ENCODE data around the gene VGLL2. TPM values are rescaled to one million over a fixed set of nuclear protein-coding genes. Genes with fewer than 3 reads are reported as not detected.
A peak's percentile ranks its signal among the peaks of the same experiment; 100 is the strongest.

VGLL2 gene
- total RNA-seq, 4 donors from 2014 or later: 4.9 to 27.5 (median 10.1) TPM

DNA sequence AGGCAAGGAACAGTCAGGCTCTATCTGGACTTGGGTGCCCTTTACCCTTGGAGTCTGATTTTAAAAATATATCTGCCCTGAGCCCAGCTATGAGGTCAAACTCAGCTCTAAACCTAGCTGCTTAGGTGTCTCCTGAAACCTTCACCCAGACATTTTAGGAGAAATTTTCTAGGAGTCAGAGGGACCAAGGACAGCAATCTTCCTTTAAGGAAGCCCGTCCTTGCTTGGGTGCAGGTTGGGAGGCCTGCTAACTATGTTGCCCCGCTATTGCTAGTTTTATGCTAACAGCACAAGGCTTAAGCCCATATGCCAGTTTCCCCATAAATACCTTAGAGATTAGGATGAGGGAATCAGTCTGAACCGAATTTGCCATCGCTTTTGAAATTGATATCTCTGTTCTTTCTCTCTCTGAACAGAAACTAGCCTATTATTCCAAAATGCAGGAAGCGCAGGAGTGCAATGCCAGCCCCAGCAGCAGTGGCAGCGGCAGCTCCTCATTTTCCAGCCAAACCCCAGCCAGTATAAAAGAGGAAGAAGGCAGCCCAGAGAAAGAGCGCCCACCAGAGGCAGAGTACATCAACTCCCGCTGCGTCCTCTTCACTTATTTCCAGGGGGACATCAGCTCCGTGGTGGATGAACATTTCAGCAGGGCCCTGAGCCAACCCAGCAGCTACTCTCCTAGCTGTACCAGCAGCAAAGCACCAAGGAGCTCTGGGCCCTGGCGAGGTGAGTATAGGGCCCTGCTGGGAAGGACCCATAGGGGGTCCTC, 2.6 kb downstream of the VGLL2 start:
- Histone ChIP-seq H3K36me3 (no peaks in the 10 kb centered on the region), H3K27ac (peak overlapping the region; percentile 90 to 99 (median 97)), H3K4me1 (peaks cover 18 to 35% of the 10 kb centered on the region in 2 donors), H3K4me3 (peak overlapping the region; percentile 36 to 91 (median 68)), H3K9me3 (no peaks in the 10 kb centered on the region), H3K27me3 (peaks cover 0 to 4% (median 0%) of the 10 kb centered on the region in 3 donors)
- TF ChIP-seq, protein P1, sequence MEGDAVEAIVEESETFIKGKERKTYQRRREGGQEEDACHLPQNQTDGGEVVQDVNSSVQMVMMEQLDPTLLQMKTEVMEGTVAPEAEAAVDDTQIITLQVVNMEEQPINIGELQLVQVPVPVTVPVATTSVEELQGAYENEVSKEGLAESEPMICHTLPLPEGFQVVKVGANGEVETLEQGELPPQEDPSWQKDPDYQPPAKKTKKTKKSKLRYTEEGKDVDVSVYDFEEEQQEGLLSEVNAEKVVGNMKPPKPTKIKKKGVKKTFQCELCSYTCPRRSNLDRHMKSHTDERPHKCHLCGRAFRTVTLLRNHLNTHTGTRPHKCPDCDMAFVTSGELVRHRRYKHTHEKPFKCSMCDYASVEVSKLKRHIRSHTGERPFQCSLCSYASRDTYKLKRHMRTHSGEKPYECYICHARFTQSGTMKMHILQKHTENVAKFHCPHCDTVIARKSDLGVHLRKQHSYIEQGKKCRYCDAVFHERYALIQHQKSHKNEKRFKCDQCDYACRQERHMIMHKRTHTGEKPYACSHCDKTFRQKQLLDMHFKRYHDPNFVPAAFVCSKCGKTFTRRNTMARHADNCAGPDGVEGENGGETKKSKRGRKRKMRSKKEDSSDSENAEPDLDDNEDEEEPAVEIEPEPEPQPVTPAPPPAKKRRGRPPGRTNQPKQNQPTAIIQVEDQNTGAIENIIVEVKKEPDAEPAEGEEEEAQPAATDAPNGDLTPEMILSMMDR (IDR thresholded peaks at IDR 0.05 in 4 of 5, conservative IDR thresholded peaks at IDR 0.05 in 1 of 5): peak; percentile 28 to 65 (median 49)
- peak; percentile 23 to 59 for TF ChIP-seq POLR2A (IDR thresholded peaks at IDR 0.05)
- intact Hi-C loops (cut with DNase I; ENCODE audit: low total_unique reads): loop anchor here (2.0 to 10.0 kb wide), 4 partner anchors 34 to 1397 kb away; no protein-coding TSS in a partner anchor
- in situ Hi-C loops (cut with MboI; ENCODE audit: low sequenced_read_pairs in 4 of 4): loop anchor here in 1 of 4 donors (5.0 kb wide), 1 partner anchor 296 kb away; no protein-coding TSS in a partner anchor
- ATAC-seq (peak; percentile 11 to 41), DNase-seq (peak; percentile 34 to 64)

DNA sequence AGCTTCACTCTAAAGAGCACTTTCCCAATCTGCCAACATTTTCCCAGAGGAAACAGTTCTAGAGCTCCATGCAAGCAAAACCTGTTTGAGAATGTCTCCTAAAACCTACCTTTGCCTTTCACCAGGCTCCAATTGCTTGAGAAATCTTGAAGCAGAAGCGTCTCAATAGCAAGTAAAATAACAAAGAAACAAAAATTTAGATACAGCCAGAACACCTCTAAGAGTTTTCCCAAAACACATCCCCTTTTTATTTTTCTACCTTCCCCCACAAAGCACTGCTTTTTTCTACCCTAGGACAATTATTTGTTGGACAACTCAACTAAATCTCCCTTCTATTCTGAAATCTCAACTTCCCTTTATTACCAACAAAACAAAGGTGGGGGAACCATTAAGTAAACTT, 3.6 kb downstream of the VGLL2 start:
- H3K36me3 ChIP-seq: no peaks in the 10 kb centered on the region
- ATAC-seq (no peak), DNase-seq (no peak)
- peak overlapping the region in 2 of 4 donors; percentile 82 to 91 for H3K4me3 ChIP-seq
- TF ChIP-seq POLR2A (IDR thresholded peaks at IDR 0.05): no peak
- TF ChIP-seq, protein P1 (IDR thresholded peaks at IDR 0.05 in 4 of 5, conservative IDR thresholded peaks at IDR 0.05 in 1 of 5): no peak
- in situ Hi-C loops (cut with MboI; ENCODE audit: low sequenced_read_pairs in 4 of 4): loop anchor here in 1 of 4 donors (5.0 kb wide), 1 partner anchor 297 kb away; no protein-coding TSS in a partner anchor
- peaks cover 0 to 4% (median 0%) of the 10 kb centered on the region in 3 donors for H3K27me3 ChIP-seq
- H3K9me3 ChIP-seq: no peaks in the 10 kb centered on the region
- H3K27ac ChIP-seq: peak overlapping the region; percentile 90 to 99 (median 97)
- H3K4me1 ChIP-seq: peaks cover 27 to 43% of the 10 kb centered on the region in 2 donors
- intact Hi-C loops (cut with DNase I; ENCODE audit: low total_unique reads): loop anchor here (5.0 to 10.0 kb wide), 3 partner anchors 33 to 1396 kb away; no protein-coding TSS in a partner anchor

DNA sequence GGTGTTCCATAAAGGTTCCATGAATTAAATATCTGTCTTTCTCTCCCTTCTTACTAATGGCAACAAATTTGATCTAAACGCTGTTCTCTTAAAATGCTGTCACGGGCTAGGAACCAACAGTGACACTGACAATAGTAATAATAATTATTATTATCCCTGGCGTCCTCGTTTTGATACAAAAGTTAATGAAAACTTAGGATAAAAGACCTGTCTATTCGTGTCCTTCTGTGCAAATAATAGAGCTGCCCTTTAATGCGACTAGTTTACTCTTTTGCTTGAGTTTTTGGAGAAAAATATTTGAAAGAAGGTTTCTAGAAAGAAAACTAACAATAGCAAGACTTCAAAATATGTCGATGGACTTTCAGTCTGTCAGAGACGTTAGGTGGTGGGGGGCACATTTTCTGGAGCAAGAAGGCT, 4.3 kb downstream of the VGLL2 start:
- DNase-seq: no peak
- in situ Hi-C loops (cut with MboI; ENCODE audit: low sequenced_read_pairs in 4 of 4) (loop anchor here in 1 of 4 donors (5.0 kb wide), 1 partner anchor 297 kb away; no protein-coding TSS in a partner anchor), intact Hi-C loops (cut with DNase I; ENCODE audit: low total_unique reads) (loop anchor here (5.0 to 10.0 kb wide), 4 partner anchors 33 to 1395 kb away; no protein-coding TSS in a partner anchor)
- no peak for ATAC-seq
- no peak for TF ChIP-seq POLR2A (IDR thresholded peaks at IDR 0.05)
- TF ChIP-seq, protein P1 (IDR thresholded peaks at IDR 0.05 in 4 of 5, conservative IDR thresholded peaks at IDR 0.05 in 1 of 5): no peak
- peaks cover 34 to 50% of the 10 kb centered on the region in 2 donors for H3K4me1 ChIP-seq
- H3K27me3 ChIP-seq: peaks cover 0 to 4% (median 0%) of the 10 kb centered on the region in 3 donors
- H3K27ac ChIP-seq: peak overlapping the region; percentile 90 to 99 (median 97)
- no peaks in the 10 kb centered on the region for H3K36me3 ChIP-seq
- peak overlapping the region; percentile 53 to 82 (median 60) for H3K4me3 ChIP-seq
- H3K9me3 ChIP-seq: no peaks in the 10 kb centered on the region

DNA sequence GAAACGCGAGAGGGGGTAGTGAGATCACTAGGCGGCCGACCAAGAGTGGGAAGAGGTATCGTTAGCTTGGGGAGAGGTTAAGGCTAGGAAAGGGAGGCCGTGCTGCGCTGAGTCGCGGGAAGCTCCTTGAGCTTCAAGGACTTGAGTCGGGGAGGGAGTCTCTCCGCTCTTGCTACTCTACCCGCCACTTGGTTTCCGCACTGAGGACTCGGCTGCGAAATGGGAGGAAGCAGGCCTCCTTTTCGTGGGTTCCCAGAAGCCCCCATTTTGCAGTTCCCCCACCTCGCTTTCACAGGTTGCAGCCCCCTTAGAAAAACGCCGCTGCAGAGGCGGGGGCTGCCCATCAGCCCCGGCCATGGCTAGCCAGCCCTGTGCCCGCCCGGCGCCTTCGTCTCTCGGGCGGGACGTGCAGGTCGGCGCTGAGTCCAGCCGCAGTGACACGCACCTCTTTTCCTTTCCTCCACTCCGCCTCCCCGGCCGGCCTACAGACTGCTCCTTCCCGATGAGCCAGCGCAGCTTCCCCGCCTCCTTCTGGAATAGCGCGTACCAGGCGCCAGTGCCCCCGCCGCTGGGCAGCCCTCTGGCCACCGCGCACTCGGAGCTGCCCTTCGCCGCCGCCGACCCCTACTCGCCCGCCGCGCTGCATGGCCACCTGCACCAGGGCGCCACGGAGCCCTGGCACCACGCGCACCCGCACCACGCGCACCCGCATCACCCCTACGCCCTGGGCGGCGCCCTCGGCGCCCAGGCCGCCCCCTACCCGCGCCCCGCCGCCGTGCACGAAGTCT, 4.9 kb downstream of the VGLL2 start:
- in situ Hi-C loops (cut with MboI; ENCODE audit: low sequenced_read_pairs in 4 of 4) (no loop called here), intact Hi-C loops (cut with DNase I; ENCODE audit: low total_unique reads) (loop anchor here (10.0 kb wide), 1 partner anchor 1285 kb away; no protein-coding TSS in a partner anchor)
- Histone ChIP-seq H3K4me1 (peaks cover 36 to 54% of the 10 kb centered on the region in 2 donors), H3K36me3 (no peaks in the 10 kb centered on the region), H3K4me3 (peak overlapping the region; percentile 53 to 82 (median 60)), H3K27me3 (peaks cover 0 to 4% (median 0%) of the 10 kb centered on the region in 3 donors), H3K27ac (peak overlapping the region; percentile 90 to 99 (median 97)), H3K9me3 (no peaks in the 10 kb centered on the region)
- ATAC-seq: peak in 1 of 2 donors; percentile 15
- TF ChIP-seq, protein P1 (IDR thresholded peaks at IDR 0.05 in 4 of 5, conservative IDR thresholded peaks at IDR 0.05 in 1 of 5): no peak
- TF ChIP-seq POLR2A (IDR thresholded peaks at IDR 0.05): peak; percentile 36 to 70
- peak in 1 of 2 donors; percentile 46 for DNase-seq
